GM19395 (cell line): ENCODE measurements around the gene EEFSEC.

ENCODE experiments used
- ATAC-seq: cut with Tn5 transposase; IDR thresholded peaks from one replicate; pipeline ENCODE4 v1.9.1; 2021; ENCODE audit warnings: mild to moderate bottlenecking, moderate library complexity; ENCODE audit not compliant: unreplicated experiment

The EEFSEC gene

GRCh38 chr3:128405554-128406277 is 252.4 kb downstream of the EEFSEC start:
- ATAC-seq: no peak

DNA sequence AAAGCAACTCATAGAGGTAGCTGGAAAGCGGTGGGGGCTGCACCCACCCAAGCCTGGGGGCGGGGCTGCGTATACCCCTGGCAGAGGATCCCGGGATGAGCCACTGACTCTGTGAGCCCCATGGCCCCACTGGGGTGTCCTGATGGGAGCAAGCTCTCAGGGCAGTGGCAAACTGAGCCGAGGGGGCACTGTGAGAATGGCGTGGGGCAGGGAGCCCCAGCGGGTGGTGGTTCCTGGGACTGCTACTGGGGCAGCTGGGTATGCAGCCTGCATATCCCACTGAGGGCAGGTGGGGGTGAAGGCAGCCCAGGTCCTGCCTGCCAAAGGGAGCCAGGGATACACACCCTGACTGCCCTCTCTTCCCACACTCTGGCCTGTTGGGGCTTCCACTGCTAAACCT is 254.0 kb downstream of the EEFSEC start:
- ATAC-seq: no peak

GRCh38 chr3:128408012-128408692 is 254.9 kb downstream of the EEFSEC start:
- no peak for ATAC-seq

GRCh38 chr3:128408693-128409623 is 255.7 kb downstream of the EEFSEC start:
- no peak for ATAC-seq

- ATAC-seq: no peak
Observed at GRCh38 chr3:128409624-128410581, 256.6 kb downstream of the EEFSEC start.

DNA sequence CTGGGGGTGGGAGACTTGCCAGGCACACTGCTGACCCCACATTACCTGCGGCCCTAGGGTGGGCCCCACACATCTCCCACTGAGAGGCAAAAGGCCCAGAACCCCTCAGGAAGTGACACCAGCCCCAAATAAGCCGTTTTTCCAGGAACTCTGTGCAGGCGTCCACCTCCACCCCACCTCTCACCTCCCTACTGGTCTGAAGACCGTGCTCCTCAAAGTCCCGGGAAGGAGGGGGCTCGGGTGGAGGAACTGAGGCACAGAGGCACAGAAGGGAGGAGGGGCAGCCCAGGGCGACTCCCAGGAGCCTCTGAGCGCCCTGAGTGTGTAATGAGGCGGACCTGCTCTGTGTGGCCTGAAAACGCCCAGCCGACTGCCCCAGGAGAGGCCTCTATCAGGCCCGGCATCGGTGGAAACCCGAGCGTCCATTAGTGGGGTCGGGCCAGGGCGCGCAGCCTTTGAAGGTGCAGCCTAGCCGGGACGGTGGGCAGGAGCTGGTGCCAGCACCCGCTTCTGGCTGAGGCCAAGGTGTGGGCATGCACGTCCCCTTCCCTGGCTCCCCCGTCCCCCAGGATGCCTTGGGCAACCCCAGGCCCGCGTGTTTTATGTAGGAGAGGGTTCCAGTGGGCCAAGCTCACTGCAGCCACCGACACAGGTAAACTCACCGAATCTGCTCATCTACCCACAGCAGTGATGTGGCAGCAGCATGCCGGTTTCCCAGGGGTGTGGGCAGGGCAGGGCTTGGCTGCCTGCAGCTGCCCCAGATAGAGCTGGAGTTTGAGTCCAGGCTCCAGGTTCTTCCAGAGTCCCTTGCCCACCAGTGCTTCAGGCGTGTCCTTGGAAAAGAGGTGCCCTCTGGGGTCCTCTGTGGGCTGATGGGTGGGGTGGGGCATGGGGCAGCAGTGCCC is 257.6 kb downstream of the EEFSEC start:
- ATAC-seq: no peak

GRCh38 chr3:128411574-128412064 is 258.3 kb downstream of the EEFSEC start:
- no peak for ATAC-seq

DNA sequence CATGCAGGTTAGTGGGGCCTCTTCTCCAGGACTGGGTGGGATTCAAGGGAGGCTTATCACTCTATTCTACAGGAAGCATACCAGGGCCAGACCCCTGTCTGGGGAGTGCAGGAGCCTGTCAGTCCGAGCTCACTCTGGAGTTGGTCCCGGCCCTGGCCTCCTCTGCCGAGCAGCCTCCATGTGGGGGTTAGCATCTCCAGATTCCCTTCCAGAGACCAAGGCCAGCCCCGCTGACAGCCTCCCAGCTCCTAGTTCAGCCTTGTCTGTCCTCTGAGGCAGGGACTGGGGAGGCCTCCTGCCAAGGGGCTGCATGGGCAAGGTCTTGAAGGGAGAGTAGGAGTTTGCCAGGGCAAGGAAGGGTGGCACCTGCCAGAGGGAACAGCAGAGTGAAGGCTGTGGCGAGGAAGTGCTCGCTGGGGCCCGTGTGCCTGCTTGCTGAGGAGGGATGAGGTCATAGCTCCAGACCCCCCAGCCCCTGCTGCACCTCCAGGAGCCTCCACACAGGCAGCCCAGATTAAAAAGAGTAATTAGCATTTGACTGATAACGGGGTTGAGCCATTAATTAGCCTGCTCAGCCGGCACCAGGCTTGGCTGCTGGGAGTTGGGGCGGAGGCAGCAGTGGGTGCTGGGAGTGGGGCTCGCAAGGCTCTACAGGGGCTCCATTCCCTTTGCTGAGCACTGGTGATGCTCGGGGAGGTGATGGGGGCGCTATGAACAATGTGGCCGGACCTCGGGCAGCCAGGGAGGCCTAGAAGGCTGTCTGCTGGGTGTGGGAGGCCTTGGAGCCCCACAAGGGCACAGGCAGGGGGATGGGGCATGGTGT is 259.1 kb downstream of the EEFSEC start:
- ATAC-seq: no peak

GRCh38 chr3:128413003-128413370 is 259.7 kb downstream of the EEFSEC start:
- no peak for ATAC-seq

DNA sequence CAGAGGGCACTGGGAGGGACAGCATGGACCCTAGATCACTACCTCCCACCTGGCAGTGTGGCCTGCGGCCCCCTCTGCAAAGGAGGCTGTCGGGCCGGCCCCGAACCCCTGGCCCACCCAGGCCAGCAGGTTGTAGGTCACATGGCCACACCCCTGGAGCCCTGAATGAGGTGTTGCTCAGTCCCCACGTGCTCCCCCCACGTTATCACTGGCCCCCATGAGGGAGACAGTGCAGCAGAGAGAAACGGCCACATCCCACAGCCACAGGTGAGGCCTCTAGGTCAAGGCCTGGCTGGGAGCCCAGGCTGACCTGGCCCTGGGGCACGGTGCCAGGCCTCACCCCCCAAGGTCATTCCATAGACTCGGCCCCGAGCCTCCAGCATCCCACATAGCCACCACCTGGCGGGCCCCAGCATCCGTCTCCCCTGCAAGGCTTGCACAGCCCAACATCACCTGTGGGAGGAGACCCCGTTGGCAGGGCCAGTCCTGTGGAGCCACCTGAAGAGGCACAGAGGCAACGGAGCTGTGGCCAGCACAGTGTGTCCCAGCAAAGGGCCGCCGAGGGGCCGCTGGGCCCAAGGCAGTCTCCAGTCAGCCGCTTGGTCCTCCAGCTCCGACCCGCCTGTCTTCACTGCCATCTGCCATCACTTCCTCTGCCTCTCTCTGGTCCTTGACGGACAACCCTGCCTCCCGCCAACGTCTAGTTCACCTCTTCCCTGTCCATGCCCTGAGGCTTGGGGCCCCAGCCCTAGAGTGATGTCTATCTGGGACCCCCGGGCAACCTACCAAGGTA is 260.3 kb downstream of the EEFSEC start:
- no peak for ATAC-seq

- ATAC-seq: no peak
Observed at GRCh38 chr3:128415200-128415772, 262.0 kb downstream of the EEFSEC start.

DNA sequence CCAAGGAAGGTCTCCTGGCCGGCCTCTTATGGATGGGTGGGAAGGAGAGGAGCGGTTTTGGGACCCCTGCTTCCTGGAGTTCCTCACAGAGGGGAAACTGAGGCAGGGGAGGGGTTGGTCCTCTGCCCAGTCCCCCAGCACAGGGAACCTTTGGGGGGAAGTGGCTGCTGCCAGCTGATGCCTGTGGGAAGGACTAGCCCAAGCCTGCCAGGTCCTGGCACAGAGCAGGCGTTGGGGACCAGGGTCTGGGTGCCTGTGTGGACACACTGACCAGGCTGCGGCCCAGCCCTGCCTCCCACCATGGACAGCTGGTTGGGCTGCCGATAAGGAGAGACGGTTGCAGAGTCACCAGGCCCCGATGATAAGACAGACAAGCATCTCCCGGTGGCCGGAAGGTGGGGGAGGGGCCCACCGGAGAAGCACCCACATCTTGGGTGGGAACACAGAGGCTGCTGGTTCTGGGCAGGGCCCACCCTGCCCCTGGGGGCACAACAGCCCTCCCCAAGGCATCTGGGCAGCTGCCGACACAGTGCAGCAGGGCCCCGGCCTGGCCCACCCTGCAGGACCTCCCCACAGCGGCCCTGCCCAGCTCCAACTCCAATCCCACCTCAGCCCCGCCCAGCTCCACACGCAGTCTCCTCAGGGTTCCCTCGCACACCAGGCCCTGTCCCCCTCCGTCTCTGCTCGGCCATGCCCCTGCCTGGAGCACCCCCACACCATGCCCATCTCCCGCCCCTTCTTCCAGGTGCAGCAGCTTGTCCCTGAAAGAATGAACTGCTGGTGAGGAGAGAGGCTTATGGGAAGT is 262.7 kb downstream of the EEFSEC start:
- ATAC-seq: no peak

DNA sequence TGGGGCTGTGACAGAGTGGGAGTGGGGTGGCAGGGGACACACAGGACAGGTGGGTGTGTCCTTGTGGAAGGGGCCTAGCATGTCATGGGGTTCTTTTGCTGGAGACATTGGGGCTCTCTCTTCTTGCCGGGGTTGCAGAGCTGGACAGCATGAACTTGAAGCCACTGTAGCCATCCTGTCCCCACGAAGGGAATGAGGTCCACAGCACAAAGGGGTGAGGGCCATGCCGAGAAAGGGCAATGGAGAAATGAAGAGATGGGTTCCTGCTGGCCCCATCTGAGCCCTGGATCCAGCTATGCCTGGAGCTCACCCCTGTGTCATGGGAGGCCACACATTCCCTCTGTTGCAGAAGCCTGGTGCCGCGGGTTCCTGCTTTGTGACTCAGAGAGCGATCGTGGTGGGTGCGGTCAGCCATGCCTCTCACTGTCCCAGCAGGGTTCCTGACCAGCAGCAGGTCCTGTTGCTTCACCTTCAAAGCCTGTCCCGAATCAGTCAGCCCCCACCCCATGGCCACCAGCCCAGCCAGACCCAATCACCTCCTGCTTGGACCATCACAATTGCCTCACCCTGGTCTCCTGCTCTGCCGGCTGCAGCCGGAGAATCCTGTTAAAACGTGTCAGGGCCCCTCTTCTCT is 263.4 kb downstream of the EEFSEC start:
- ATAC-seq: no peak

DNA sequence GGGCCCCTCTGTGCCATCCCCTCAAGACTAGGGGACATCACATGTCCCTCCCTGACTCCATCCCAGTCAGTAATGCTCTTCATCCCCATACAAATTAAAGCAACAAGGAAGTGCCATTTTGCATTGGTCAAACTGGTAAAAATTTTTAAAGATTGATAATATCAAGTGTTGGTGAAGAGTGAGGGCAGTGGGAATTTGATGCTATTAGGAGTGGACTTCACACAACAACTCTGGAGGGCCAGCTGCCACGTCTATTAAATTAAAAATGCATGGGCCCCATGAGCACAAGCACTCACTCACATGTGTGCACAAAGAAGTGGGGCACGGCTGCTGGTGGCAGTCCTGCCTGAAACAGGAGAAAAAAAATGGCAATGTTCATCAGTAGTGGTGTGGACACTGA is 265.6 kb downstream of the EEFSEC start:
- no peak for ATAC-seq

GRCh38 chr3:128419311-128419710 is 266.0 kb downstream of the EEFSEC start:
- ATAC-seq: no peak

- no peak for ATAC-seq
Observed at GRCh38 chr3:128420289-128420688, 267.0 kb downstream of the EEFSEC start.
